Measurements from ENCODE around the gene TNNT3. TPM values are rescaled to one million over a fixed set of nuclear protein-coding genes. Genes with fewer than 3 reads are reported as not detected.

Gene TNNT3
- total RNA-seq, 1 experiment from 2014 or later: 0.71 TPM

DNA sequence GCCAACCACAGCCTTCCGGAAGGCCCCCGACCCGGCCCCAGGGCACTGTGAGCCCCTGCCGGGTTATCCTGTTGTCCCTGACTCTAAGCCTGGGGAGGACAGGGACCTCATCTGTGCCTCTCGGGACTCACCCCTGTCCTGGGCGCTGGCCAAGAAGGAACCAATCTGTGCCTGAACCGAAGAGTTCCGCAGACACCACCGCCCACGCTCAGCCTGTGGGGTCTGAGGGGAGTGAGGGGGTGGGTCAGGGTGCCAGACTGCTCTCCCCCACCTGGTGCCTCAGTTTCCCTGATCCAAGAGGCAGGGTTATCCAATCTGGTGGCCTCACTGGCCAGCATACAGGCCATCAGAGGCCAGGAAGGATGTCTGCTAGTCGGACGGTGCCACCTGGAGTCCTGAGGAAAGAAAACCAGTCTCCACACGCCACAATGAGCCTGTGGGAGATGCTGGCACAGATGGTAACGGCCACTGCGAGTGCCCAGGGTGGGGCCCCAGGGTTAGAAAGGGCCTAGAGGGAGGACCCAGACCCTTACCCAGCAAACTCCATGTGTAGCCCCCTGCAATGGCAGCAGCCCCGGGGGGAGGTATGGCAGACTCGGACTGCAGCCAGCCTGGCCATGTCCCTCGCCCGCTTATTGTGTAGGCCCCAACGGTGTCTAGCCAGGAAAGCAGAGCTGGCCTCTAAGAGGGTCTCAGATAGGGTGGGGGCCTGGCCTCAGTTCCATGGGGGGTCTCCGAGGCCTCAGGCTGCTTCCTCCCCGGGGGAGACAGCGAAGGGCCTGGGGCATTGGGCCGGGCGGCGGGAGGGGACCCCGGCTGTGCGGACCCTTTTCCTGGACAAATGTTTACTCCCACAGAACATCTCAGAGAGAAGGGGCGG lies 827 bp upstream of the TNNT3 start:
- ChIA-PET RAD21 (ENCODE audit: low non-redundant PET in 1 of 2, low total read pairs in 2 of 2, uncharacterized antibody in 2 of 2, unreplicated experiment in 2 of 2) (no interaction called here), CTCF (no interaction called here), POLR2A (no interaction called here)
- Histone ChIP-seq H3K79me2 (ENCODE audit: insufficient read depth, low read length) (no peaks in the 10 kb centered on the region), H3K9ac (ENCODE audit: low read length) (no peak overlapping the region), H4K20me1 (ENCODE audit: insufficient read depth) (no peaks in the 10 kb centered on the region), H3K27ac (ENCODE audit: low read depth, low read length) (no peak overlapping the region), H3K9me2 (ENCODE audit: insufficient read depth) (no peaks in the 10 kb centered on the region), H3K4me1 (ENCODE audit: control insufficient read depth in 1 of 2, insufficient read depth in 2 of 2, low read length in 2 of 2) (no peaks in the 10 kb centered on the region), H3K27me3 (ENCODE audit: insufficient read depth, low read length) (no peaks in the 10 kb centered on the region), H3K36me3 (ENCODE audit: control insufficient read depth in 1 of 2, insufficient read depth in 2 of 2, low read length in 2 of 2) (no peaks in the 10 kb centered on the region), H3K4me2 (ENCODE audit: low read length) (no peak overlapping the region), H3K9me3 (ENCODE audit: control insufficient read depth in 1 of 2, insufficient read depth in 1 of 2, low read depth in 1 of 2, low read length in 2 of 2) (no peaks in the 10 kb centered on the region), H2AFZ (ENCODE audit: low read depth, low read length, poor library complexity, severe bottlenecking) (no peak overlapping the region), H3K4me3 (replicated peaks in 1 of 2; ENCODE audit: low read depth in 1 of 2, low read length in 2 of 2) (no peak overlapping the region)
- DNase-seq (ENCODE audit: low read depth, low spot score): no peak
- no TSS peak for BruUV-seq (replicated peaks)
- intact Hi-C loops (cut with micrococcal nuclease): loop anchor here (5.0 kb wide), 1 partner anchor 36 kb away; no protein-coding TSS in a partner anchor
- no peak for TF ChIP-seq JUND (IDR thresholded peaks at IDR 0.05)
- TF ChIP-seq RAD21 (IDR thresholded peaks at IDR 0.05; ENCODE audit: low read depth): peak; percentile 61
- no peak for ATAC-seq

DNA sequence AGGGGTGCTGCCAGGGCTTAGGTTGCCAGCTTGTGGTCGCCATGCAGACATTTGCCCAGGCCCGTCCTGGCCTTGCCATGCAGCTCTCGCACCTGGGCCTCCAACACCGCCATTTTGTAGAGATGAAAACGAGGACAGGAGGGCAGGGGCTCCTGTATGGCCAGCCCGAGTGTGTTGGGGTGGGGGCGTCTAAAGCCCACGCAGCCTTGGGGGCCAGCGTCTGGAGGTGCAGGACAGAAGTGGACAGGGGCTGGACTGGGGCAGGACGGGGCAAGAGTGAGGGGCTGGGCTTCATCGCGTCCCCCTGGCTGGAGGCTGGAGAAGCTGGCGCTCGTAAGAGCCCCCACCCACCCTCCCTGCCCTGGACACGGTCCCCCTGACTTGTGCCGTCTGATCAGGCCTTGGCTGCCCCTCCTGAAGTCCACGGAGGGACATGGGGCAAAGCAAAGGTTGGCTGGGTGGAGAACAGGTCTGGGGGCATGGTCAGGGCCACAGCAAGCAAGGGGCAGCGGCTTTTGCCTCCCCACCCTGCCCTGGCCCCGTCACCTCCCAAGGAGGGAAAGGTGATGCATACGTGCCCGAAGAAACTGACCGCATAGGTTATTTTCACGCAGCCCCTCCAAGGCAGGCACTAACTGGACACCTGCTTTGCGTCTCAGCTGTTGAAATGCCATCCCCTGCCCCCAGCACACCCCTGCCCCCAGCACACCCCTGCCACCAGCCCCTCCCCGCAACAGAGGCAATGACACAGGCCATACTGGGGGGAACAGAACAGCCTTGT lies 815 bp downstream of the TNNT3 start:
- Histone ChIP-seq H3K36me3 (ENCODE audit: control insufficient read depth in 1 of 2, insufficient read depth in 2 of 2, low read length in 2 of 2) (no peaks in the 10 kb centered on the region), H3K9ac (ENCODE audit: low read length) (no peak overlapping the region), H3K9me2 (ENCODE audit: insufficient read depth) (no peaks in the 10 kb centered on the region), H3K4me1 (ENCODE audit: control insufficient read depth in 1 of 2, insufficient read depth in 2 of 2, low read length in 2 of 2) (no peaks in the 10 kb centered on the region), H2AFZ (ENCODE audit: low read depth, low read length, poor library complexity, severe bottlenecking) (no peak overlapping the region), H3K27ac (ENCODE audit: low read depth, low read length) (no peak overlapping the region), H3K9me3 (ENCODE audit: control insufficient read depth in 1 of 2, insufficient read depth in 1 of 2, low read depth in 1 of 2, low read length in 2 of 2) (no peaks in the 10 kb centered on the region), H3K4me2 (ENCODE audit: low read length) (no peak overlapping the region), H3K4me3 (replicated peaks in 1 of 2; ENCODE audit: low read depth in 1 of 2, low read length in 2 of 2) (no peak overlapping the region), H4K20me1 (ENCODE audit: insufficient read depth) (no peaks in the 10 kb centered on the region), H3K79me2 (ENCODE audit: insufficient read depth, low read length) (no peaks in the 10 kb centered on the region), H3K27me3 (ENCODE audit: insufficient read depth, low read length) (no peaks in the 10 kb centered on the region)
- ATAC-seq: no peak
- no TSS peak for BruUV-seq (replicated peaks)
- ChIA-PET RAD21 (ENCODE audit: low non-redundant PET in 1 of 2, low total read pairs in 2 of 2, uncharacterized antibody in 2 of 2, unreplicated experiment in 2 of 2) (no interaction called here), CTCF (interaction anchor here (1.2 kb wide), 1 partner anchor 38 kb away, joined by 6 read pairs; no protein-coding TSS in a partner anchor), POLR2A (no interaction called here)
- intact Hi-C loops (cut with micrococcal nuclease): no loop called here
- DNase-seq (ENCODE audit: low read depth, low spot score): no peak
- no peak for TF ChIP-seq SRF (IDR thresholded peaks at IDR 0.05; ENCODE audit: low read depth)
- TF ChIP-seq ZBTB33 (IDR thresholded peaks at IDR 0.05; ENCODE audit: extremely low read depth, insufficient replicate concordance, low read length): no peak
- TF ChIP-seq SIN3A (IDR thresholded peaks at IDR 0.05; ENCODE audit: low read depth): no peak
- no peak for TF ChIP-seq CEBPB (IDR thresholded peaks at IDR 0.05; ENCODE audit: low read depth)
- no peak for TF ChIP-seq SP1 (IDR thresholded peaks at IDR 0.05; ENCODE audit: low read depth)
- TF ChIP-seq ZFX (IDR thresholded peaks at IDR 0.05): no peak
- TF ChIP-seq YY1 (IDR thresholded peaks at IDR 0.05; ENCODE audit: extremely low read depth, insufficient replicate concordance, low read depth, low read length): no peak
- TF ChIP-seq, protein P1, sequence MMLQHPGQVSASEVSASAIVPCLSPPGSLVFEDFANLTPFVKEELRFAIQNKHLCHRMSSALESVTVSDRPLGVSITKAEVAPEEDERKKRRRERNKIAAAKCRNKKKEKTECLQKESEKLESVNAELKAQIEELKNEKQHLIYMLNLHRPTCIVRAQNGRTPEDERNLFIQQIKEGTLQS (IDR thresholded peaks at IDR 0.05): no peak
- TF ChIP-seq ZNF274 (IDR thresholded peaks at IDR 0.05; ENCODE audit: low read depth, low read length): no peak
- TF ChIP-seq EZH2phosphoT487 (IDR thresholded peaks at IDR 0.05; ENCODE audit: borderline replicate concordance): no peak
- no peak for TF ChIP-seq ELF1 (IDR thresholded peaks at IDR 0.05; ENCODE audit: borderline replicate concordance, low read depth)
- no peak for TF ChIP-seq POLR2A (IDR thresholded peaks at IDR 0.05; ENCODE audit: borderline replicate concordance, extremely low read depth, insufficient read depth, insufficient read length)
